GM06990 (cell line): ENCODE data around the gene TAS2R3.

ENCODE experiments used
- DNase-seq: peaks from one replicate; pipeline ENCODE4 v3.0.0-alpha.2; 2011; ENCODE audit not compliant: insufficient read length; ENCODE audit errors: extremely low read depth
- H3K27me3 ChIP-seq: replicated peaks from 2 replicates; pipeline ENCODE4 v1.6.0; 2011; ENCODE audit warnings: low read length; ENCODE audit not compliant: control insufficient read depth, insufficient read depth
- H3K36me3 ChIP-seq: 2 replicates; pipeline ENCODE4 v1.5.1; 2011; ENCODE audit warnings: low read length; ENCODE audit not compliant: control insufficient read depth, insufficient read depth
- H3K4me3 ChIP-seq: replicated peaks from 2 replicates; pipeline ENCODE4 v1.5.1; 2011; ENCODE audit warnings: low read depth, mild to moderate bottlenecking, control low read depth, low read length
- CTCF ChIP-seq: IDR thresholded peaks from 2 replicates; pipeline ENCODE4 v1.5.1; 2011; ENCODE audit warnings: low read length, control low read depth, mild to moderate bottlenecking, inconsistent platforms; ENCODE audit not compliant: insufficient read depth, poor library complexity, severe bottlenecking

The TAS2R3 gene

GRCh38 chr7:141722529-141722928, 41.4 kb upstream of the TAS2R3 start:
- H3K36me3 ChIP-seq: no peaks in the 10 kb centered on the region
- no peaks in the 10 kb centered on the region for H3K27me3 ChIP-seq
- DNase-seq: no peak
- no peak for TF ChIP-seq CTCF
- no peak overlapping the region for H3K4me3 ChIP-seq

GRCh38 chr7:141729020-141729419, 34.9 kb upstream of the TAS2R3 start:
- no peak for TF ChIP-seq CTCF

GRCh38 chr7:141731476-141732149, 32.3 kb upstream of the TAS2R3 start:
- Histone ChIP-seq H3K36me3 (no peaks in the 10 kb centered on the region), H3K27me3 (no peaks in the 10 kb centered on the region)
- no peak for DNase-seq

More at GRCh38 chr7:141729020-141729419, 34.9 kb upstream of the TAS2R3 start:
- Histone ChIP-seq H3K36me3 (no peaks in the 10 kb centered on the region), H3K27me3 (no peaks in the 10 kb centered on the region), H3K4me3 (no peak overlapping the region)
- DNase-seq: no peak

GRCh38 chr7:141737118-141737835, 26.6 kb upstream of the TAS2R3 start:
- H3K27me3 ChIP-seq: no peaks in the 10 kb centered on the region
- TF ChIP-seq CTCF: no peak
- DNase-seq: peak; percentile 13
- peaks cover 3% of the 10 kb centered on the region for H3K36me3 ChIP-seq
- H3K4me3 ChIP-seq: peak overlapping the region; percentile 96

More at GRCh38 chr7:141731476-141732149, 32.3 kb upstream of the TAS2R3 start:
- no peak overlapping the region for H3K4me3 ChIP-seq
- TF ChIP-seq CTCF: no peak

- peak; percentile 96 for TF ChIP-seq CTCF
- peak within 1 kb of the TSS; percentile 96 for H3K4me3 ChIP-seq
- peaks cover 4% of the 10 kb centered on the region for H3K36me3 ChIP-seq
- DNase-seq: peak; percentile 92
- H3K27me3 ChIP-seq: no peaks in the 10 kb centered on the region
These were observed 25.9 kb upstream of the TAS2R3 start, which contains the start of gene SSBP1 for GRCh38 chr7:141737836-141738591. SSBP1 (plus strand) TSS chr7:141738358; CDS start chr7:141739167, 809 bp downstream.
